Neural progenitor cell (in vitro differentiated cells): ENCODE results near the gene LITAFD.

Experiments
- CTCF ChIP-seq: fragments of 200-600 bp; sonication (generic); IDR thresholded peaks from 2 replicates; pipeline ENCODE4 v1.5.1; 2017; ENCODE audit warnings: antibody characterized with exemption, mild to moderate bottlenecking
- EZH2 ChIP-seq: fragments of 200-600 bp; sonication (generic); IDR thresholded peaks from 2 replicates; pipeline ENCODE4 v1.6.1; 2017; ENCODE audit warnings: antibody characterized with exemption, mild to moderate bottlenecking, moderate library complexity

- TF ChIP-seq CTCF = peak; percentile 5
- no peak for TF ChIP-seq EZH2
Observed at GRCh38 chr16:8899709-8900317, 17.7 kb downstream of the LITAFD start.
